Liver (tissue), 9 donors: ENCODE results near the gene ILKAP. TPM values are rescaled to one million over a fixed set of nuclear protein-coding genes. Genes with fewer than 3 reads are reported as not detected.
A peak's percentile ranks its signal among the peaks of the same experiment; 100 is the strongest.

ENCODE experiments used
- DNase-seq: peaks from one replicate; pipeline ENCODE4 v3.0.0-alpha.2; 2017; ENCODE audit warnings: low spot score
- H3K27ac ChIP-seq, 2 donors: one replicate each; pipeline ENCODE4 v1.7.0; 2013; ENCODE audit warnings: inconsistent platforms in 2 of 2, low read length in 2 of 2, control low read depth in 1 of 2, low read depth in 1 of 2, mild to moderate bottlenecking in 1 of 2
- H3K27me3 ChIP-seq, 4 donors: one replicate each; pipeline versions ENCODE4 v1.6.1 to v1.7.0; 2013; ENCODE audit warnings: low read length in 3 of 4, inconsistent platforms in 1 of 4, mild to moderate bottlenecking in 1 of 4, moderate library complexity in 1 of 4; ENCODE audit not compliant: control insufficient read depth in 4 of 4, insufficient read depth in 4 of 4
- H3K36me3 ChIP-seq, 4 donors: one replicate each; pipeline versions ENCODE4 v1.6.1 to v1.7.0; 2013; ENCODE audit warnings: low read length in 3 of 4, mild to moderate bottlenecking in 3 of 4, low read depth in 1 of 4, moderate library complexity in 1 of 4; ENCODE audit not compliant: control insufficient read depth in 4 of 4, insufficient read depth in 3 of 4
- H3K4me1 ChIP-seq, 4 donors: one replicate each; pipeline versions ENCODE4 v1.6.1 to v1.7.0; 2013; ENCODE audit warnings: low read length in 3 of 4, mild to moderate bottlenecking in 3 of 4, moderate library complexity in 1 of 4; ENCODE audit not compliant: control insufficient read depth in 4 of 4, insufficient read depth in 4 of 4
- H3K4me3 ChIP-seq, 3 donors: one replicate each; pipeline versions ENCODE4 v1.6.1 to v1.7.0; 2013; ENCODE audit warnings: low read length in 3 of 3, control low read depth in 1 of 3, low read depth in 1 of 3, mild to moderate bottlenecking in 1 of 3
- H3K9ac ChIP-seq, 2 donors: one replicate each; pipeline ENCODE4 v1.7.0; 2013; ENCODE audit warnings: low read length in 2 of 2, mild to moderate bottlenecking in 2 of 2, moderate library complexity in 2 of 2, control low read depth in 1 of 2, low read depth in 1 of 2
- H3K9me3 ChIP-seq, 4 donors: one replicate each; pipeline versions ENCODE4 v1.6.1 to v1.7.0; 2013; ENCODE audit warnings: low read length in 3 of 4; ENCODE audit not compliant: control insufficient read depth in 4 of 4
- CTCF ChIP-seq: fragments of 150-350 bp; IDR thresholded peaks from 2 replicates; pipeline ENCODE4 v1.5.1; 2017; ENCODE audit warnings: improper control_type of control experiment, low read depth, low read length; ENCODE audit not compliant: missing input control
- EGR1 ChIP-seq, 2 donors: IDR thresholded peaks; 2 replicates each; pipeline ENCODE4 v1.6.1; 2016 to 2018; ENCODE audit warnings: antibody characterized with exemption in 2 of 2, low read depth in 2 of 2
- FOXA2 ChIP-seq: IDR thresholded peaks from 2 replicates; pipeline ENCODE4 v1.6.1; 2016; ENCODE audit warnings: antibody characterized with exemption
- GABPA ChIP-seq, 2 donors: IDR thresholded peaks in 1 of 2; conservative IDR thresholded peaks in 1 of 2; 2 replicates each; pipeline ENCODE4 v1.6.1; 2016; ENCODE audit warnings: antibody characterized with exemption in 2 of 2, mild to moderate bottlenecking in 1 of 2, moderate library complexity in 1 of 2
- HNF4G ChIP-seq: IDR thresholded peaks from 2 replicates; pipeline ENCODE4 v1.6.1; 2016; ENCODE audit warnings: antibody characterized with exemption
- JUND ChIP-seq, 2 donors: IDR thresholded peaks; 2 replicates each; pipeline ENCODE4 v1.6.1; 2016; ENCODE audit warnings: antibody characterized with exemption in 2 of 2
- RAD21 ChIP-seq, 2 donors: IDR thresholded peaks; 2 replicates each; pipeline ENCODE4 v1.6.1; 2016; ENCODE audit warnings: antibody characterized with exemption in 2 of 2, mild to moderate bottlenecking in 2 of 2
- RXRA ChIP-seq, 2 donors: IDR thresholded peaks; 2 replicates each; pipeline ENCODE4 v1.6.1; 2017 to 2018; ENCODE audit warnings: antibody characterized with exemption in 2 of 2, mild to moderate bottlenecking in 1 of 2
- TAF1 ChIP-seq: conservative IDR thresholded peaks from 2 replicates; pipeline ENCODE4 v1.6.1; 2016; ENCODE audit warnings: antibody characterized with exemption, mild to moderate bottlenecking
- WGBS: extraction: QIAGEN DNeasy Blood & Tissue Kit; methylation state at CpG from one replicate; pipeline ENCODE4 v1.1.7; 2013; 5-methylcytosine and 5-hydroxymethylcytosine counted together
- polyA plus RNA-seq, 2 donors: library from polyadenylated mRNA; stranded (reverse) in 1 of 2; unstranded in 1 of 2; fragments of 200-250 nt in 1 of 2; fragments of >200 nt in 1 of 2; fragmentation: Nextera tagmentation in 1 of 2; extraction: Ambion mirVana in 1 of 2; gene quantifications; one replicate each; pipeline versions ENCODE4 v1.2.1 to v1.2.3, GENCODE V29; 2013 to 2015
- total RNA-seq, 2 donors: library from RNA; depleted of rRNA; stranded (reverse); fragments of >200 nt; gene quantifications; one replicate each; pipeline ENCODE4 v1.2.3, GENCODE V29; 2014
- TF ChIP-seq, protein P1 (sequence below): IDR thresholded peaks from 2 replicates; pipeline ENCODE4 v1.6.1; 2016; ENCODE audit warnings: antibody characterized with exemption, mild to moderate bottlenecking
- TF ChIP-seq, protein P2 (sequence below): IDR thresholded peaks from 2 replicates; pipeline ENCODE4 v1.6.1; 2016; ENCODE audit warnings: antibody characterized with exemption
- donor health status: healthy.
- donor health status: healthy.
- donor health status: healthy.
- donor health status: healthy.
- donor health status: healthy.

The ILKAP gene
- total and polyA plus RNA-seq, 4 donors: 15.0 to 21.1 (median 20.0) TPM

GRCh38 chr2:238160206-238161129 is 43.0 kb downstream of the ILKAP start:
- Histone ChIP-seq H3K4me1 (peaks cover 0 to 14% (median 7%) of the 10 kb centered on the region in 4 donors), H3K27ac (no peak overlapping the region), H3K4me3 (no peak overlapping the region), H3K36me3 (no peaks in the 10 kb centered on the region), H3K9me3 (no peaks in the 10 kb centered on the region), H3K9ac (no peak overlapping the region), H3K27me3 (no peaks in the 10 kb centered on the region)
- 65% methylated on average over 23 of the region's 23 CpGs for WGBS
- TF ChIP-seq RAD21 (IDR thresholded peaks at IDR 0.05): peak in 1 of 2 donors; percentile 5
- TF ChIP-seq RXRA (IDR thresholded peaks at IDR 0.05): no peak
- no peak for DNase-seq

DNA sequence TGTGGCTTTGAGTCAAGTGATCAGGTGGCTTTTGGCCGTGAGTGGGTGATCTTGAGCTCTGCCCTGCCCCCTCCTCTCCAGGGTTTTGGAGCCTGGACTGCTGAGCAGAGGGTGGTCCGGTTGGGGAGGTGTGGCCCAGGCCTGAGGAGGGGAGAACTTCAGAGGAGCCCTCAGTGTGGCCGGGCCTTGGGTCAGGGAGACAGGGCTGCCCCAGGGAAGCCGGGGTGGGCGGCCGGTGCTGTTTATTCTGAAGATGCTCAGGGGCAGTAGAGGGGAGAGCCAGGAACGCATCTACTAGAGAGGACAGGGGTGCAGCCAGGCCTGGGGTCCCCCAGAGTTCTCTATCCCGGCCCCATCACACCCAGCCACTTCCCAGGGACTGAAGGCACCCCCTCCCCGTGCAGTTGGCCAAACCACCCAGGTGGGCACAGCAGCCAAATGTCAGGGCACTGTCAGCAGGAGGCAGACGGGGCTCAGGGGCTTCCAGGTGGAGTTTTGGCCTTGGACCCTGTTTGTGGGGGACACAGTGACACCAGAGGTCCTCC is 43.8 kb downstream of the ILKAP start:
- Histone ChIP-seq H3K9me3 (no peaks in the 10 kb centered on the region), H3K27me3 (no peaks in the 10 kb centered on the region), H3K4me3 (no peak overlapping the region), H3K4me1 (peaks cover 0 to 14% (median 7%) of the 10 kb centered on the region in 4 donors), H3K36me3 (no peaks in the 10 kb centered on the region), H3K27ac (no peak overlapping the region), H3K9ac (no peak overlapping the region)
- DNase-seq: no peak
- TF ChIP-seq, protein P1, sequence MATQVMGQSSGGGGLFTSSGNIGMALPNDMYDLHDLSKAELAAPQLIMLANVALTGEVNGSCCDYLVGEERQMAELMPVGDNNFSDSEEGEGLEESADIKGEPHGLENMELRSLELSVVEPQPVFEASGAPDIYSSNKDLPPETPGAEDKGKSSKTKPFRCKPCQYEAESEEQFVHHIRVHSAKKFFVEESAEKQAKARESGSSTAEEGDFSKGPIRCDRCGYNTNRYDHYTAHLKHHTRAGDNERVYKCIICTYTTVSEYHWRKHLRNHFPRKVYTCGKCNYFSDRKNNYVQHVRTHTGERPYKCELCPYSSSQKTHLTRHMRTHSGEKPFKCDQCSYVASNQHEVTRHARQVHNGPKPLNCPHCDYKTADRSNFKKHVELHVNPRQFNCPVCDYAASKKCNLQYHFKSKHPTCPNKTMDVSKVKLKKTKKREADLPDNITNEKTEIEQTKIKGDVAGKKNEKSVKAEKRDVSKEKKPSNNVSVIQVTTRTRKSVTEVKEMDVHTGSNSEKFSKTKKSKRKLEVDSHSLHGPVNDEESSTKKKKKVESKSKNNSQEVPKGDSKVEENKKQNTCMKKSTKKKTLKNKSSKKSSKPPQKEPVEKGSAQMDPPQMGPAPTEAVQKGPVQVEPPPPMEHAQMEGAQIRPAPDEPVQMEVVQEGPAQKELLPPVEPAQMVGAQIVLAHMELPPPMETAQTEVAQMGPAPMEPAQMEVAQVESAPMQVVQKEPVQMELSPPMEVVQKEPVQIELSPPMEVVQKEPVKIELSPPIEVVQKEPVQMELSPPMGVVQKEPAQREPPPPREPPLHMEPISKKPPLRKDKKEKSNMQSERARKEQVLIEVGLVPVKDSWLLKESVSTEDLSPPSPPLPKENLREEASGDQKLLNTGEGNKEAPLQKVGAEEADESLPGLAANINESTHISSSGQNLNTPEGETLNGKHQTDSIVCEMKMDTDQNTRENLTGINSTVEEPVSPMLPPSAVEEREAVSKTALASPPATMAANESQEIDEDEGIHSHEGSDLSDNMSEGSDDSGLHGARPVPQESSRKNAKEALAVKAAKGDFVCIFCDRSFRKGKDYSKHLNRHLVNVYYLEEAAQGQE: no peak
- TF ChIP-seq JUND (IDR thresholded peaks at IDR 0.05): no peak
- no peak for TF ChIP-seq CTCF
- WGBS: 56% methylated on average over 10 of the region's 10 CpGs

DNA sequence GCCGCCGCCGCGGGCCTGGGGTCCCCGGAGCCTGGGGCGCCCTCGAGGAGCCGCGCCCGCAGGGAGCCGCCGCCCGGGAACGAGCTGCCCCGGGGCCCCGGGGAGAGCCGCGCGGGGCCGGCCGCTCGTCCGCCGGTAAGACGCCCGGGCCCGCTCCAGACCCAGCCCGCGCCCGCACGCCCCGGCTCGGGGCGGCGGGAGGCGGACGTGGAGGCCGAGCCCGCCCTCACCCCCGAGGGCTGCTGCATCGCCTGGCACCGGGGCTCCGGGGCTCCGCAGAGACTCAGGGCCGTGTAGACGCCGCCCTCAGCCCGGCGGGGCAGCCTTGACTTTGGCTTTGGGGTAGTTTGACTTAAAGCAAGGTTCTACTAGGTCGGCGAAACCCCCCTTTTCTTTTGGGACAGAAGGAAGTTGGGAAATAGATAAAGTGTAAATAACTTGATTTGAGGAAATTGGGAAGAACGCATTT is 44.4 kb downstream of the ILKAP start:
- Histone ChIP-seq H3K4me3 (peak overlapping the region in 1 of 3 donors; percentile 54), H3K9ac (no peak overlapping the region), H3K27ac (no peak overlapping the region), H3K36me3 (no peaks in the 10 kb centered on the region), H3K4me1 (peaks cover 0 to 14% (median 7%) of the 10 kb centered on the region in 4 donors), H3K9me3 (no peaks in the 10 kb centered on the region), H3K27me3 (no peaks in the 10 kb centered on the region)
- WGBS: 2% methylated on average over 52 of the region's 52 CpGs
- TF ChIP-seq, protein P2, sequence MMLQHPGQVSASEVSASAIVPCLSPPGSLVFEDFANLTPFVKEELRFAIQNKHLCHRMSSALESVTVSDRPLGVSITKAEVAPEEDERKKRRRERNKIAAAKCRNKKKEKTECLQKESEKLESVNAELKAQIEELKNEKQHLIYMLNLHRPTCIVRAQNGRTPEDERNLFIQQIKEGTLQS: no peak
- no peak for TF ChIP-seq GABPA (IDR thresholded peaks at IDR 0.05 in 1 of 2, conservative IDR thresholded peaks at IDR 0.05 in 1 of 2)
- TF ChIP-seq, protein P1: no peak
- TF ChIP-seq TAF1: no peak
- TF ChIP-seq HNF4G: no peak
- no peak for TF ChIP-seq EGR1 (IDR thresholded peaks at IDR 0.05; ENCODE audit: low read depth in 2 of 2)
- no peak for TF ChIP-seq RAD21 (IDR thresholded peaks at IDR 0.05)
- TF ChIP-seq FOXA2: no peak
- DNase-seq: no peak
